Kidney capillary endothelial cell (primary cell): ENCODE measurements around the gene FAM236C.
"Not testable (repeated sequence)": the region's sequence is repeated elsewhere in the genome, so short reads cannot be mapped to it uniquely, and the experiment has no call there.

ENCODE experiments used
- DNase-seq: peaks from one replicate; pipeline ENCODE4 v3.0.0-alpha.2; 2018; ENCODE audit warnings: low spot score

The FAM236C gene

DNA sequence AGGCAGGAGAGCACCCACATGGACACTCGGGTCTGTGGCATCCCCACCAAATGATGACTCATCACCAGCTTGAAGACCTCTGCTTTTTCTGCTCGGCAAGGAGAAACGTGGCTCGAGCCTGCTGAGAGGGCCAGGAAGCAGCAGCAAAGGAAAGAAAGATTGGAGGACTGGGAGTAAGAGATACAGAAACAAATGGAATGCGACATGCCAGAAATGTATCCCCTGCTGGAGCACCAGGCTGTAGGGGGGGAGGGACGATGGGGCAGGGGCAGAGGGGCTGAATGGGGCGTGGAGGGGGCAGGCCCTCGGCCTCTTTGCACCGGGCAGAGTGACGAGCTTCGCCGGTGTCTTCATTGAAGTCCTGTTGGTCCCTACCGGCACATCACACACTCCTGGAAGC, at the start of gene FAM236C:
TSS of gene FAM236C (plus strand) at position 301 of the 400 bp plus-strand sequence. CDS start 100 bp downstream, outside the sequence.
- DNase-seq: not testable (repeated sequence)

DNA sequence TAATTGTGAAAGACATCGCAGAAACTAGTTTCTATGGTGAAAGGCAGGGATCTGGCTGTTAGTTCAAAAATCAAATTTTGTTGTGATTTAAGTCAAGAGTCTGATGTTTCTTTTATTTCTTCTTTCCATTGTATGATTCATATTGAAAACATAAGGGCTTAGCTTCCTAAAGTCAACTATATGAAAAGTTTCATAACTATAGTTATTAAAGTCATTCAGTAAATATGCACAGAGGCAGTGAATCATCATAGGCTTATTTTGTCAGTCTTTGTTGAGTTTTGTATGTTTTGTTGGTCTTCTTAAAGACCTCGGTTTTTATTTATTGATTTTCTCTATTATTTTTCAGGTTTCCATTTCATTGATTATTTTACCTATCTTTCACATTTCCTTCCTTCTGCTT, 29.5 kb upstream of the FAM236C start:
- not testable (repeated sequence) for DNase-seq

DNA sequence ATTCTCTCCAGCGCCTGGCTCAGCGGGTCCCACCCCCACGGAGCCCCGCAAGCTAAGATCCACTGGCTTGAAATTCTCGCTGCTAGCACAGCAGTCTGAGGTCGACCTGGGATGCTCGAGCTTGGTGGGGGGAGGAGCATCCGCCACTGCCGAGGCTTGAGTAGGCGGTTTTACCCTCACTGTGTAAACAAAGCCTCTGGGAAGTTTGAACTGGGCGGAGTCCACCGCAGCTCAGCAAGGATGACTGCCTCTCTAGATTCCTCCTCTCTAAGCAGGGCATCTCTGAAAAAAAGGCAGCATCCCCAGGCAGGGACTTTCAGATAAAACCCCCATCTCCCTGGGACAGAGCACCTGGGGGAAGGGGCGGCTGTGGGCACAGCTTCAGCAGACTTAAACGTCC, 22.7 kb upstream of the FAM236C start:
- not testable (repeated sequence) for DNase-seq

DNA sequence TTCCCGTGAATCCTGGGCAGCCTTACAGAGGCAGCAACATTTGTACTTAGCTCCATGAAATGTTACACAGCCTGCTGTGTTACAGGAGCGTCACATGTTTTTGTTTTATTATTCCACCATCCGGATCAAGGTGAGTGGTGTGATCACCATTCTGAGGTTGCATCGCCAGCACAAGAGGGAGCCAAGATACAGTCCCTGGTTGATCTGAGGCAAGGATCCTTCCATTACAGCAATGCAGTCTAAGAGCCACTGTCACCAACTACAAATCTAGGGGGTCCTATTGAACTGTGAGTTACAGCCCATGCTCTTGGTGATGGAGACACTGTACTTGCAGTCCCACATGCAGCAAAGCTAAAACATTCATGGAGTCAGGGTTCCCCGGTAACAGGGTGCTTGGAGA, 3.7 kb downstream of the FAM236C start:
- DNase-seq: not testable (repeated sequence)

DNA sequence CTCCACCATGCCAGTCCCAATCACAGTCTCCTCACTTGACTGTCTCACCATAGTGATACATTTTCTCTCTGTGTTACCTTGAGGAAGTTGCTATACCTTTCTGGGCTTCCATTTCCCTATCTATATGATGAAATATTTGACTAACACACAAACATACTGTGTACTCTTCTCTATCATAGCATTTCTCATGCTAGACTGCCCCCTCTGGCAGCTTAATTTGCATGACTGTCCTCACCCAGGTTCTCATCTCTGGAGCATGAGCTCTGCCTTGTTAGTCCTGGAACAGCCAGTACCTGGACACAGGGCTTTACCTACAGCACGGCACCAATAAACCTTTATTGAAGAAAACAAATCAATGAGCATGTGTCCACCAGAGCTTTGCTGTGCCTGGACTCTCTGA, 19.9 kb downstream of the FAM236C start:
- DNase-seq: not testable (repeated sequence)

DNA sequence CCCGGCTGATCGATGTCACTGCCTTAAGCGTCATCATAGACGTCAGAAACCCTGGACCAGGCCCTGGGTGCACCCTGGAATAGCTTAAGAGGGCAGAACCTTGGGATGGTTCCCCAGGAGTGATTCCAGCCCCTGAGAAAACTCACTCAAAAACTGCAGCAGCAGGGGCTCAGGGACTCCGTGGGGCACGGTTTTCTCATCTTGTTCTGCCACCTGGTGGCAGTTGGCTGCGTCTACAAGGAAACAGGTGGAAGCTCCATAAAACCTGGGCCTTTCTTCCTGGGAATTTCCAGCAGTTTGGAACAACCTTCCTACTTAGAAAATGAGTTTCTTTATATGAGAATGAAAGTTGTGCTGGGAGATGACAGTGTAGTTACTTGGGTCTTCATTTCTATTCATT, 24.0 kb downstream of the FAM236C start:
- not testable (repeated sequence) for DNase-seq

DNA sequence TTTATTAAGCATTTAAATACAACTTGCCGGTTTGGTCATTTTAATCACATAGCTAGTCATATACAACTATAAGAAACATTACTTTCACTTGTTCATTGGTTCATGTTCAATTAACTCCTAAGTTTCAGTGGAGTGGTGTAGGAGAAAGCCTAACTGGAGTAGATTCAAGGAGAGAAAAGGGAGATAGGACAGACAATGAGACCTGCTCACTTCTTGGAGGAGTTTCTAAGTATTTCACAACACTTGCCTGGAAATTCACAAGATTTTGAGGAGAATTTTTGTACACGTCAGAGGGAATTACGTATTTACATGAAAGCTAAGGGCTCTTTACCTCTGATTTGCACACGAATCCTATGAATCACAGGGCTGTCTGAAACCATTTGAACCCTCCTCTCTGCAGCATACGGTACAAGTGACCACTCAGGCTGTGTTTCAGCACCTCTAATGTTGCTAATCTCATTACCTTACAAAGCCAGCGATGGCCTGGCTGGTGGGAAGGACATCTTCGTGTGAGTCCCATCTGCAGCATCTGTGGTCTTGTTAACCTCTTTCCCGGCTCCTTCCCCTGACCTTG, 24.6 kb downstream of the FAM236C start:
- not testable (repeated sequence) for DNase-seq

DNA sequence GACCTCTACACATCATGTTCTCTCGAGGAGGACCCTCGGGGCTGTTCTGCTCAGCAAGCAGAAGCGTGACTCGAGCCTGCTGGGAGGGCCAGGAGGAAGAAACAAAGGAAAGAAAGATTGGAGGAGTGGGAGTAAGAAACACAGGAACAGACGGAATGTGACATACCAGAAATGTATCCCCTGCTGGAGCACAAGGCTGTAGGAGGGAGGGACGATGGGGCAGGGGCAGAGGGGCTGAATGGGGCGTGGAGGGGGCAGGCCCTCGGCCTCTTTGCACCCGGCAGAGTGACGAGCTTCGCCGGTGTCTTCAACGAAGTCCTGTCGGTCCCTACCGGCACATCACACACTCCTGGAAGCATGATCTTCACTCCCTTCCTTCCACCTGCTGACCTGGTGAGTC, 25.5 kb downstream of the FAM236C start, which contains the start of gene FAM236A:
TSS of gene FAM236A (plus strand) at position 301 of the 400 bp plus-strand sequence. CDS start at position 358, 57 bp downstream.
- not testable (repeated sequence) for DNase-seq

DNA sequence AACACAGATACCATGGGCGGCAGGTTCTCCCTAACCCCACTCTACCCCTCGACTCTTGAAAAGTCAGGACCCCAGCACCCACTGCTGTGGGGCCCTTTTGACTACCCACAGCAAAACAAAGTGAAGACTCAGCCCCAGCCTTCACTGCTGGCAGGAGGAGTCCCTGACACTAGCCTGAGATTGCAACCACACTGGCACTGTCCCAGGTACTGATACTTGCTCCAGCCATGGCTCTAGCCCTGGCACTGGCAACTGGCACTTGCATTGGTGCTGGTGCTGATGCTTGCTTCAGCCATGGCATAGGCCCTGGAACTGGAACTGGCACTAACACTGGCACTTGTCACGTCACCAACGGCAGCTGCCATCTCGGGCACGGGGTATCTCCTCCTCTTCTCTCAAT, 29.9 kb downstream of the FAM236C start:
- not testable (repeated sequence) for DNase-seq

DNA sequence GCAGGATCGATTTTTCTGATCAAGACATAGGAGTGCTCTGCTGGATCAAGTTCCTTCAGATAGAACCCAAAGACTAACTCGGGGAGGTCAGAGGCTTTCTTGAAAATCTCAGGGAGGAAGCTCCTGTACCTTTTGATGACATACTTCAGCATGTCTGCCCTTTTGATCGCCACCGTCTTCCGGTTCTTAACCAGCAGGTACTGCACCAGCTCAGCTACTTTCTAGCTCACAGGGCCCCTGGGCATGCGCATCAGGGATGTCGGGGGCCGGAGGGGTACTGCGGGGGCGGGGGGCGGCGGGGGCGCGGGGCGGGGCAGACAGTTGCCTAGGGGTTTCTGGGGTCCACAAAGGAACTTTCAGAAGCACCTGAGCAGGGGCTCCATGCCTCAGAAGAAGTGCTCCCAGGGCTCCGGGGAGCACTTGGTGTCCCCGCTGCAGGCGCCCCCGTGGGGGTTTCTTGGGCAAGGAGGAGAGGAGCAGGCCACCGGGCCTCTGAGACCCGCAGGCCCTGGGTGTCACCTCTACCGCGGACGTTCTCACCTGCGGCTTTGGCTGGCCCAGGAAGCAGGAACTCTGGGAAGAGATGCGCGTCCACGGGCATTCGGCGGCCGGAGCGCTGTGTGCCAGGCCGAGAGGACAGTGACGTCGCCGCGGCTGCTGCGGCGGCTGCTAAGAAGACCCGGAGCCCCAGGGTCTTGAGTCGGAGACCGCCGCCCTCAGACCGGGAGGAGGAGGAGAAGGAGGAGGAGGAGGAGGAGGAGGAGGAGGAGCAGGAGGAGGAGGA, 30.8 kb downstream of the FAM236C start:
- not testable (repeated sequence) for DNase-seq

DNA sequence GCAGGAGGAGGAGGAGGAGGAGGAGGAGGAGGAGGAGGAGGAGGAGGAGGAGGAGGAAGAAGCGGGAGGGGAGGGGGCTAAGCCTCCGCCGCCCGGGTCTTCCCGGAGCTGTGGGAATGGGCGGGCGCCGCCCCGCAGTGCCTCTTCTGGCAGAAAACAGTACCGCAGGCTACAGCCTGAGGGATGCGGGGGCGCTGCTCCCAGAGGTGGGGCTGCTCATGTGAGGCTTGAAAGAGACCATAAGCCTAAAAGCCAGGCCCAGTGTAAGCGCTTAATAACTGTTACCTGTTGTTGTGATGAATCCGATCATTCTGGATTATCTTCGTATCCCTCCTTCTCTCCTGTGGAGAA, 31.4 kb downstream of the FAM236C start, which contains the start of gene DMRTC1:
TSS of gene DMRTC1 (minus strand) at position 19 of the 351 bp plus-strand sequence. CDS start 68,143 bp downstream, outside the sequence.
- DNase-seq: not testable (repeated sequence)

DNA sequence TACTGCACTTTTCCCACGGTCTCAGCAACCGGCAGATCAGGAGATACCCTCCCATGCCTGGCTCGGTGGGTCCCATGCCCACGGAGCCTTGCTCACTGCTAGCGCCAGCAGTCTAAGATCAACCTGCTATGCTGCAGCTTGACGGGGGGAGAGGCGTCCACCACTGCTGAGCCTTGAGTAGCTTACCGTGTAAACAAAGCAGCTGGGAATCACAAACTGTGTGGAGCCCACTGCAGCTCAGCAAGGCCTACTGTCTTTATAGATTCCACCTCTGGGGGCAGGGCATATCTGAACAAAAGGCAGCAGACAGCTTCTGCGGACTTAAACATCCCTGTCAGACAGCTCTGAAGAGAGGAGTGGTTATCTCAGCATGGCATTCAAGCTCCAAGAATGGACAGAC, 47.6 kb downstream of the FAM236C start:
- DNase-seq: not testable (repeated sequence)
